Activated CD4-positive, alpha-beta T cell treated with anti-CD3 and anti-CD28 coated beads, Interleukin-2, amount 10 ng/mL, durations not matched to agents 7 days and 5 days (primary cell): Measurements from ENCODE around the gene ZCCHC7. TPM values are rescaled to one million over a fixed set of nuclear protein-coding genes. Genes with fewer than 3 reads are reported as not detected.

Experiments
- CTCF ChIA-PET: fragments of 350-600 bp; sonication (Branson Sonifier 250); formaldehyde crosslinking; loops from one replicate; lab custom pipeline; 2021; ENCODE audit warnings: antibody characterized with exemption; lab: Charles Lee
- POLR2A ChIA-PET: fragments of 350-600 bp; sonication (Branson Sonifier 250); formaldehyde crosslinking; loops from one replicate; lab custom pipeline; 2021; ENCODE audit warnings: antibody characterized with exemption; lab: Charles Lee
- DNase-seq: peaks from one replicate; pipeline ENCODE4 v3.0.0-alpha.2; 2020
- H3K27ac Mint-ChIP-seq: one replicate; pipeline ENCODE4 v1.8.0; 2021; ENCODE audit warnings: mild to moderate bottlenecking, moderate library complexity, mixed read lengths
- H3K27me3 Mint-ChIP-seq: one replicate; pipeline ENCODE4 v1.8.0; 2021; ENCODE audit warnings: mixed read lengths
- H3K36me3 Mint-ChIP-seq: one replicate; pipeline ENCODE4 v1.8.0; 2021; ENCODE audit warnings: low read depth, mixed read lengths
- H3K4me1 Mint-ChIP-seq: one replicate; pipeline ENCODE4 v1.8.0; 2021; ENCODE audit warnings: mixed read lengths
- H3K4me3 Mint-ChIP-seq: one replicate; pipeline ENCODE4 v1.8.0; 2021; ENCODE audit warnings: mild to moderate bottlenecking, moderate library complexity, mixed read lengths
- H3K9me3 Mint-ChIP-seq: one replicate; pipeline ENCODE4 v1.8.0; 2021; ENCODE audit warnings: mixed read lengths
- total RNA-seq, 2 experiments: library from RNA; stranded (reverse); gene quantifications; one replicate each; pipeline ENCODE4 v1.2.3, GENCODE V29; 2021

ZCCHC7 gene
- total RNA-seq, 2 experiments from 2014 or later = 22.2 to 24.8 TPM

- POLR2A ChIA-PET = no interaction called here
- H3K4me1 Mint-ChIP-seq = peaks cover 24% of the 10 kb centered on the region
- peaks cover 13% of the 10 kb centered on the region for H3K36me3 Mint-ChIP-seq
- no peaks in the 10 kb centered on the region for H3K9me3 Mint-ChIP-seq
- CTCF ChIA-PET = interaction anchor here (0.5 to 1.4 kb wide), 2 partner anchors 12 to 936 kb away, joined by 3 to 4 read pairs; no protein-coding TSS in a partner anchor
- no peak overlapping the region for H3K4me3 Mint-ChIP-seq
- no peak overlapping the region for H3K27ac Mint-ChIP-seq
- no peak for DNase-seq
- no peaks in the 10 kb centered on the region for H3K27me3 Mint-ChIP-seq
Observed at GRCh38 chr9:37126214-37126788, 5.9 kb downstream of the ZCCHC7 start.

- CTCF ChIA-PET = interaction anchor here (1.4 kb wide), 1 partner anchor 11 kb away, joined by 3 read pairs; no protein-coding TSS in a partner anchor
- DNase-seq = no peak
- no peak overlapping the region for H3K4me3 Mint-ChIP-seq
- H3K9me3 Mint-ChIP-seq = no peaks in the 10 kb centered on the region
- POLR2A ChIA-PET = no interaction called here
- H3K27ac Mint-ChIP-seq = no peak overlapping the region
- peaks cover 21% of the 10 kb centered on the region for H3K4me1 Mint-ChIP-seq
- H3K36me3 Mint-ChIP-seq = peaks cover 18% of the 10 kb centered on the region
- H3K27me3 Mint-ChIP-seq = no peaks in the 10 kb centered on the region
Observed at GRCh38 chr9:37127018-37127417, 6.6 kb downstream of the ZCCHC7 start.

- Mint-ChIP-seq H3K4me1 (peaks cover 13% of the 10 kb centered on the region), H3K27me3 (no peaks in the 10 kb centered on the region), H3K9me3 (no peaks in the 10 kb centered on the region), H3K27ac (no peak overlapping the region), H3K36me3 (peaks cover 26% of the 10 kb centered on the region), H3K4me3 (no peak overlapping the region)
- CTCF ChIA-PET = interaction anchor here (0.6 kb wide), 1 partner anchor 339 kb away, joined by 4 read pairs; no protein-coding TSS in a partner anchor
- DNase-seq = no peak
- POLR2A ChIA-PET = no interaction called here
Observed at GRCh38 chr9:37128051-37128450, 7.7 kb downstream of the ZCCHC7 start.

GRCh38 chr9:37134166-37134565 is 13.8 kb downstream of the ZCCHC7 start:
- DNase-seq = no peak
- ChIA-PET POLR2A (no interaction called here), CTCF (interaction anchor here (0.7 kb wide), 1 partner anchor 13 kb away, joined by 3 read pairs; no protein-coding TSS in a partner anchor)
- no peaks in the 10 kb centered on the region for H3K9me3 Mint-ChIP-seq
- peaks cover 45% of the 10 kb centered on the region for H3K36me3 Mint-ChIP-seq
- H3K4me3 Mint-ChIP-seq = no peak overlapping the region
- peaks cover 16% of the 10 kb centered on the region for H3K4me1 Mint-ChIP-seq
- no peak overlapping the region for H3K27ac Mint-ChIP-seq
- H3K27me3 Mint-ChIP-seq = no peaks in the 10 kb centered on the region

- Mint-ChIP-seq H3K36me3 (peaks cover 35% of the 10 kb centered on the region), H3K4me1 (peaks cover 24% of the 10 kb centered on the region), H3K9me3 (no peaks in the 10 kb centered on the region), H3K27me3 (no peaks in the 10 kb centered on the region), H3K4me3 (no peak overlapping the region), H3K27ac (no peak overlapping the region)
- ChIA-PET CTCF (no interaction called here), POLR2A (no interaction called here)
- DNase-seq = no peak
Observed at GRCh38 chr9:37141015-37141414, 20.6 kb downstream of the ZCCHC7 start.

DNA sequence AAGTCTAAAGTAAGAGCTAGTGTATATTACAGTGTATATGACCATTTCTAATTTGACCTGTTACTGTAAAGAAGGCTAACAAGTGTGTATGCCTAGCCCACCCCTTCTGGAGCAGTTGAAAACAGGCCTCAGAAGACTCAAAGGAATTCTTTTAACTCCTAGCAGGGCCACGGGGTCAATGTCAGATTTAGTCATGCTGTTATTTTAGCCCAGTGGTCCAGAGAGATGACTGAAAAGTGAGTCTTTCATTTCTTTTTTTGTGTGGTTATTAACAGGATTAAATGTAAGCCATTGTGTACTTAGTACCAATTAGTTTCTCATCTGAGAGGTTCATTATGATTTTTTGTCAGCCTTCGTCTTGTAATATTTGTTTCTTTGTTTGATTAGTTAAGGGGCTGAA is 24.4 kb downstream of the ZCCHC7 start:
- Mint-ChIP-seq H3K9me3 (no peaks in the 10 kb centered on the region), H3K4me3 (no peak overlapping the region), H3K27ac (no peak overlapping the region), H3K4me1 (peaks cover 33% of the 10 kb centered on the region), H3K36me3 (peaks cover 42% of the 10 kb centered on the region), H3K27me3 (no peaks in the 10 kb centered on the region)
- POLR2A ChIA-PET = no interaction called here
- no peak for DNase-seq
- CTCF ChIA-PET = no interaction called here

DNA sequence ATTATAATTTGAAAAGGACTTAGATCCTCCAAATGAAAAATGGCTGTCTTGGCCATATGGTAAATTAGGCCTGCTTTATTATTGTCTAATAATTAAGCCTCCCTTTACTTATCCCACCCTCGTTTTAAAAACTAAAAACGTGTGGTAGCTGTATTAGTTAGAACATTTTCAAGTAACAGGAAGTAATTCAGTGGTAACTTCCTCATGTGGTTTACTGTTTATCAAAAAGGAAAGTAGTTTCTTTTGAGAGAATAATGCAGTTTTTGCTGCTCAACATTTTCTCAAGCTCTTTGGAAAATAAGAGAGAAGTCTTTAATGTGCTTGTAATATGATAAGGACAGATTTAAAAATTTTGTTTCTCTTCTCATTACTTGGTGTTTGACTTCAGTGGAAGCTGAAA is 26.0 kb downstream of the ZCCHC7 start:
- H3K9me3 Mint-ChIP-seq = no peaks in the 10 kb centered on the region
- peaks cover 38% of the 10 kb centered on the region for H3K36me3 Mint-ChIP-seq
- peak overlapping the region; percentile 78 for H3K27ac Mint-ChIP-seq
- no peak for DNase-seq
- ChIA-PET CTCF (interaction anchor here (0.6 to 1.5 kb wide), 2 partner anchors 25 to 1573 kb away, joined by 3 to 4 read pairs; no protein-coding TSS in a partner anchor), POLR2A (interaction anchor here (1.0 kb wide), 1 partner anchor 26 kb away, joined by 4 read pairs; the partner anchor contains the start of gene ZCCHC7)
- peaks cover 34% of the 10 kb centered on the region for H3K4me1 Mint-ChIP-seq
- H3K4me3 Mint-ChIP-seq = peak overlapping the region; percentile 50
- H3K27me3 Mint-ChIP-seq = no peaks in the 10 kb centered on the region

DNA sequence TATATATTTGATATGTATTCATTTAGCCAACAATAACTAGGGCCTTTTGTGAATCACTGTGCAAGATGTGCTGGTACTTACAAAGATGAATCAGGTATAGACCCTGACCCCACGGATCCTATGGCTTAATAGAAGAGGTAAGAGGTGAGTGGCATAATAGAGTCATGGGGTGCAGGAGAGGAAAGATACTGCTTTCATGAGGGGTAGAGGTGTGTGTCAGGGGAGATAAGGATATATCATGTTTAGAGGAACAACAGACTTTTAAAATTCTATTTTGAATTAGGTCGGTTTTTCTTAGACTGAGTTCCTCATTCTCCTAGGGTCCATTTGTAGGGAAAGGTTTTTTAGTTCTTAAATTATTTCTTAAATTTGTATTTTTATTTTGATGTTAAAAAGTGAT is 27.8 kb downstream of the ZCCHC7 start:
- H3K27ac Mint-ChIP-seq = no peak overlapping the region

DNA sequence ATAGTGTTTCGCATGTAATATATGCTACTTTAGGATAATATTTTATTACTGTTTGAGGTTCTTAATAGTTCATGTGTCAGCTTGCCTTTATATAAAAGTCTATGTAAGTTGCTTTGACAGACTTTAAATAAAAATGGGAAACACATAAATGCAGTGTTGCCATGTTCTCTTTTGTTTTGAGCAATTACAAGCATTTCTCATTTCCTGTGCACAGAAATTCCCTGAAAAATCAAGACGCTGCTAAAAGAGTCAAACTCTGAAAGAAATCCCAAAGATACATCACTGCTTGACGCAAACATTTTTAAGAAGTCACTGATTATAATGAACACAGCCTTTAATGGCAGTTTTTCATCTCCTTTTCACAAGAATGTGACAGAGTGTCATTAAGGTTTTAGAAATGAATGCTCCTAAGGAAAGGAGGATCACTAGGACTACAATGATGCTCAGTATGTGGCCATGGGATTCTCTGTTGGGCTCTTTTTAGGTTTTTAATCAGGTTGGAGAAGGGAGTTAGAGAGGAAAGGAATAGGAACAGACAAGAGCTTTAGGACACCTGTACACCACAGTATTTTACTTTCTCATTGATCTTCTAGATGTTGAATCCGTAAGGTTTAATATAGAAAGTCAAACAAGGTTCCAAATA is 29.4 kb downstream of the ZCCHC7 start:
- CTCF ChIA-PET = interaction anchor here (0.6 kb wide), 2 partner anchors 585 to 1517 kb away, joined by 3 read pairs; no protein-coding TSS in a partner anchor

More for the DNA sequence above, 27.8 kb downstream of the ZCCHC7 start:
- ChIA-PET POLR2A (no interaction called here), CTCF (no interaction called here)
- Mint-ChIP-seq H3K4me1 (peaks cover 32% of the 10 kb centered on the region), H3K4me3 (no peak overlapping the region), H3K36me3 (peaks cover 43% of the 10 kb centered on the region), H3K9me3 (no peaks in the 10 kb centered on the region), H3K27me3 (no peaks in the 10 kb centered on the region)
- no peak for DNase-seq

GRCh38 chr9:37150415-37150814 is 30.0 kb downstream of the ZCCHC7 start:
- Mint-ChIP-seq H3K4me1 (peaks cover 27% of the 10 kb centered on the region), H3K27me3 (no peaks in the 10 kb centered on the region), H3K9me3 (peaks cover 2% of the 10 kb centered on the region), H3K36me3 (peaks cover 50% of the 10 kb centered on the region), H3K27ac (no peak overlapping the region), H3K4me3 (no peak overlapping the region)
- DNase-seq = no peak
- POLR2A ChIA-PET = no interaction called here
- CTCF ChIA-PET = interaction anchor here (0.6 kb wide), 1 partner anchor 585 kb away, joined by 3 read pairs; no protein-coding TSS in a partner anchor

More for the DNA sequence above, 29.4 kb downstream of the ZCCHC7 start:
- POLR2A ChIA-PET = no interaction called here
- Mint-ChIP-seq H3K4me1 (peaks cover 29% of the 10 kb centered on the region), H3K4me3 (no peak overlapping the region), H3K27ac (no peak overlapping the region), H3K27me3 (no peaks in the 10 kb centered on the region), H3K9me3 (peaks cover under 1% of the 10 kb centered on the region), H3K36me3 (peaks cover 51% of the 10 kb centered on the region)
- no peak for DNase-seq

- H3K27me3 Mint-ChIP-seq = no peaks in the 10 kb centered on the region
- no peak for DNase-seq
- ChIA-PET POLR2A (no interaction called here), CTCF (interaction anchor here (0.9 to 1.4 kb wide), 4 partner anchors 8 to 30 kb away, joined by 3 to 7 read pairs (median 4); no protein-coding TSS in a partner anchor)
- H3K27ac Mint-ChIP-seq = no peak overlapping the region
- H3K4me3 Mint-ChIP-seq = no peak overlapping the region
- H3K36me3 Mint-ChIP-seq = peaks cover 53% of the 10 kb centered on the region
- peaks cover 21% of the 10 kb centered on the region for H3K4me1 Mint-ChIP-seq
- H3K9me3 Mint-ChIP-seq = peaks cover 2% of the 10 kb centered on the region
Observed at GRCh38 chr9:37151812-37152211, 31.4 kb downstream of the ZCCHC7 start.

DNA sequence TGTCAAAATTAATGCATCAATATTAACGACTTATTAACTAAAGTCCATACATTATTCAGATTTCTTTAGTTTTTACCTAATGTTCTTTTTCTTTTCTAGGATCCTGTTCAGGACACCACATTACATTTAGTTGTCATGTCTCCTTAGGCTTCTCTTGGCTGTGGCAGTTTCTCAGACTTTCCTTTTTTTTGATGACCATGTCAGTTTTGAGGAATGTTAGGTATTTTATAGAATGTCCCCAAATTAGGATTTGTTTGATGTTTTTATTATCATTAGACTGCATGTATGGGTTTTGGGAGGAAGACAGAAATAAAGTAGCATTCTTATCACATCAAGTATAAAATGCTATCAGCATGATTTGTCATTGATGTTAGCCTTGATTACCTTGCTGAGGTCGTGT is 32.0 kb downstream of the ZCCHC7 start:
- POLR2A ChIA-PET = no interaction called here
- no peak for DNase-seq
- CTCF ChIA-PET = interaction anchor here (1.2 to 1.4 kb wide), 2 partner anchors 8 to 14 kb away, joined by 4 to 7 read pairs; no protein-coding TSS in a partner anchor
- Mint-ChIP-seq H3K27me3 (no peaks in the 10 kb centered on the region), H3K9me3 (peaks cover 2% of the 10 kb centered on the region), H3K4me3 (no peak overlapping the region), H3K4me1 (peaks cover 20% of the 10 kb centered on the region), H3K27ac (no peak overlapping the region), H3K36me3 (peaks cover 52% of the 10 kb centered on the region)

DNA sequence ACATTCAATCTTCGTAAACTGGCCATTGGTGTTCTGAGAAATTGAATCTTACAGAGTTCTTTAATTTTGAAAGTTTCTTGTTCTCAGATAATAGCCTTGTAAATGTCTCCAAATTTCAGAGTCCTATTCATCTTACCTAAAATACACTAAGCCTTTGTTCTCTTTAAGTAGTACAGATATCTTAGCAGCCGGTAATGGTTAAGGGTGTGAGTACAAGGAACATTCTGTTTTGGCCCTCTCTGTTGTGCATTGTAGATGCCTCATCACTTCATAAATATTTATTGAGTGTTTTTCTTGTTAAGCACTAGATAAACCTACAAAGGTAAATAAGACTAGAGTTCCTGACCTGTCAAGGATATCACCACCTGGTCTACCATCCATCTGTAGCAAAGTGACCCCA is 35.2 kb downstream of the ZCCHC7 start:
- ChIA-PET POLR2A (no interaction called here), CTCF (no interaction called here)
- Mint-ChIP-seq H3K36me3 (peaks cover 57% of the 10 kb centered on the region), H3K4me3 (no peak overlapping the region), H3K9me3 (peaks cover 2% of the 10 kb centered on the region), H3K4me1 (peaks cover 16% of the 10 kb centered on the region), H3K27me3 (no peaks in the 10 kb centered on the region), H3K27ac (no peak overlapping the region)
- DNase-seq = no peak
